A549 (cell line): ENCODE results near the gene TMEM163. TPM values are rescaled to one million over a fixed set of nuclear protein-coding genes. Genes with fewer than 3 reads are reported as not detected.

Experiments
- ATAC-seq, 2 experiments: fragments of 200-7000 bp in 1 of 2; fragments of >200 bp in 1 of 2; cut with Nextera tagmentation in 1 of 2; cut with Tn5 transposase in 1 of 2; 3 replicates each; pipeline versions ENCODE4 v1.8.0 to v1.9.1; 2018 to 2020; ENCODE audit warnings: mild to moderate bottlenecking in 1 of 2, moderate library complexity in 1 of 2
- CTCF ChIA-PET: fragments of 300-600 bp; sonication (Branson Sonifier 250); formaldehyde crosslinking; extraction: SDS; loops from one replicate; lab custom pipeline; 2021; ENCODE audit warnings: antibody characterized with exemption, inconsistent platforms; lab: Yijun Ruan, JAX
- POLR2A ChIA-PET: fragments of 350-600 bp; formaldehyde crosslinking; extraction: SDS; loops from one replicate; lab custom pipeline; 2021; ENCODE audit warnings: antibody characterized with exemption, inconsistent platforms; lab: Yijun Ruan, JAX
- DNase-seq, 2 experiments: peaks; one replicate each; pipeline versions ENCODE4 v3.0.0 to v3.0.0-alpha.2; 2011 to 2016; ENCODE audit warnings: low read depth in 1 of 2, low spot score in 1 of 2
- FAIRE-seq: peaks from 2 replicates; lab custom pipeline; 2011; peaks lifted over from hg19 to GRCh38; lab: Jason Lieb, UNC
- H3K27ac ChIP-seq, 2 experiments: fragments of >200 bp; sonication (Bioruptor Twin); formaldehyde crosslinking; 3 replicates each; pipeline ENCODE4 v1.5.1; 2016 to 2017
- H3K4me1 ChIP-seq: fragments of >200 bp; sonication (Bioruptor Twin); formaldehyde crosslinking; 3 replicates; pipeline ENCODE4 v1.6.1; 2016
- H3K4me2 ChIP-seq: fragments of >200 bp; sonication (Bioruptor Twin); formaldehyde crosslinking; 3 replicates; pipeline ENCODE4 v1.6.1; 2016
- H3K4me3 ChIP-seq: fragments of >200 bp; sonication (Bioruptor Twin); formaldehyde crosslinking; 3 replicates; pipeline ENCODE4 v1.5.1; 2016
- H3K9me3 ChIP-seq: fragments of >200 bp; sonication (Bioruptor Twin); formaldehyde crosslinking; 3 replicates; pipeline ENCODE4 v1.6.1; 2016
- BHLHE40 ChIP-seq: IDR thresholded peaks from 2 replicates; pipeline ENCODE4 v1.6.1; 2012; ENCODE audit warnings: low read depth, low read length, inconsistent platforms
- CBX2 ChIP-seq: fragments of 200-600 bp; sonication (generic); IDR thresholded peaks from 2 replicates; pipeline ENCODE4 v1.6.1; 2016; ENCODE audit warnings: low read depth, mild to moderate bottlenecking, borderline replicate concordance
- CHD4 ChIP-seq: fragments of 200-600 bp; sonication (generic); IDR thresholded peaks from 2 replicates; pipeline ENCODE4 v1.6.1; 2016; ENCODE audit warnings: antibody characterized with exemption, mild to moderate bottlenecking, borderline replicate concordance
- EHF ChIP-seq: fragments of 250-450 bp; sonication (Bioruptor Pico); IDR thresholded peaks from 2 replicates; pipeline ENCODE4 v1.5.0; 2020; ENCODE audit warnings: mild to moderate bottlenecking
- EP300 ChIP-seq, 2 experiments: fragments of >200 bp; sonication (Bioruptor Twin); formaldehyde crosslinking; IDR thresholded peaks; 2 replicates in 1 of 2; 3 replicates in 1 of 2; pipeline ENCODE4 v1.6.1; 2016 to 2017
- FOSB ChIP-seq: fragments of 250-450 bp; sonication (Bioruptor Pico); IDR thresholded peaks from 2 replicates; pipeline ENCODE4 v1.5.0; 2020; ENCODE audit warnings: mild to moderate bottlenecking, moderate library complexity
- FOSL2 ChIP-seq, 2 experiments: fragments of 450-650 bp in 1 of 2; fragments of >200 bp in 1 of 2; sonication (Bioruptor Twin) in 1 of 2; formaldehyde crosslinking; IDR thresholded peaks; 2 replicates each; pipeline versions ENCODE4 v1.5.0 to v1.6.1; 2016 to 2020; ENCODE audit warnings: mild to moderate bottlenecking in 1 of 2, moderate library complexity in 1 of 2
- FOXS1 ChIP-seq: fragments of 250-450 bp; sonication (Bioruptor Pico); IDR thresholded peaks from 2 replicates; pipeline ENCODE4 v1.5.0; 2020; ENCODE audit warnings: mild to moderate bottlenecking, moderate library complexity
- GATA3 ChIP-seq: IDR thresholded peaks from 2 replicates; pipeline ENCODE4 v1.6.1; 2012; ENCODE audit warnings: borderline replicate concordance
- HDAC2 ChIP-seq: fragments of 200-600 bp; sonication (generic); IDR thresholded peaks from 2 replicates; pipeline ENCODE4 v1.6.1; 2016
- HOXA7 ChIP-seq: fragments of 250-450 bp; sonication (Bioruptor Pico); IDR thresholded peaks from 2 replicates; pipeline ENCODE4 v1.5.0; 2020; ENCODE audit warnings: mild to moderate bottlenecking, moderate library complexity
- HOXB13 ChIP-seq: fragments of 250-450 bp; sonication (Bioruptor Pico); IDR thresholded peaks from 2 replicates; pipeline ENCODE4 v1.5.0; 2020; ENCODE audit warnings: low read depth, mild to moderate bottlenecking, moderate library complexity
- HOXB5 ChIP-seq: fragments of 250-450 bp; sonication (Bioruptor Pico); IDR thresholded peaks from 2 replicates; pipeline ENCODE4 v1.5.0; 2020; ENCODE audit warnings: mild to moderate bottlenecking, moderate library complexity
- KDM5A ChIP-seq: fragments of 200-600 bp; sonication (generic); IDR thresholded peaks from 2 replicates; pipeline ENCODE4 v1.6.1; 2016; ENCODE audit warnings: antibody characterized with exemption, mild to moderate bottlenecking
- MAFK ChIP-seq: fragments of 450-650 bp; IDR thresholded peaks from 2 replicates; pipeline ENCODE4 v1.6.1; 2014; ENCODE audit not compliant: partially characterized antibody
- MAZ ChIP-seq: fragments of 150-350 bp; IDR thresholded peaks from 2 replicates; pipeline ENCODE4 v1.6.1; 2014; ENCODE audit warnings: antibody characterized with exemption, low read depth, low read length, borderline replicate concordance
- NFE2L2 ChIP-seq: fragments of 150-350 bp; conservative IDR thresholded peaks from 2 replicates; pipeline ENCODE4 v1.6.1; 2014; ENCODE audit warnings: low read length
- NPAS2 ChIP-seq: fragments of 250-450 bp; sonication (Bioruptor Pico); IDR thresholded peaks from 2 replicates; pipeline ENCODE4 v1.8.0; 2022; ENCODE audit warnings: mild to moderate bottlenecking, moderate library complexity, borderline replicate concordance
- PHF8 ChIP-seq: fragments of 200-600 bp; sonication (generic); IDR thresholded peaks from 2 replicates; pipeline ENCODE4 v1.6.1; 2016; ENCODE audit warnings: low read depth, mild to moderate bottlenecking, antibody characterized with exemption, moderate library complexity, borderline replicate concordance
- POLR2AphosphoS2 ChIP-seq: conservative IDR thresholded peaks from 2 replicates; pipeline ENCODE4 v1.6.1; 2012; ENCODE audit warnings: low read length, improper control_type of control experiment, inconsistent platforms
- RARB ChIP-seq: fragments of 250-450 bp; sonication (Bioruptor Pico); IDR thresholded peaks from 2 replicates; pipeline ENCODE4 v1.8.0; 2021; ENCODE audit warnings: mild to moderate bottlenecking, moderate library complexity
- RCOR1 ChIP-seq: fragments of 150-350 bp; IDR thresholded peaks from 2 replicates; pipeline ENCODE4 v1.6.1; 2014; ENCODE audit warnings: antibody characterized with exemption, low read length, low read depth
- RFX5 ChIP-seq: fragments of 450-650 bp; IDR thresholded peaks from 2 replicates; pipeline ENCODE4 v1.7.1; 2014; ENCODE audit warnings: antibody characterized with exemption, mild to moderate bottlenecking, moderate library complexity
- RNF2 ChIP-seq: fragments of 200-600 bp; sonication (generic); IDR thresholded peaks from 2 replicates; pipeline ENCODE4 v1.6.1; 2016; ENCODE audit warnings: low read depth, mild to moderate bottlenecking, antibody characterized with exemption, moderate library complexity, borderline replicate concordance
- SREBF2 ChIP-seq: fragments of 450-650 bp; IDR thresholded peaks from 2 replicates; pipeline ENCODE4 v1.6.1; 2014; ENCODE audit warnings: mild to moderate bottlenecking, moderate library complexity
- WGBS: methylation state at CpG from one replicate; pipeline ENCODE4 v1.1.6; 2017; ENCODE audit errors: missing lambda C conversion rate; 5-methylcytosine and 5-hydroxymethylcytosine counted together
- polyA plus RNA-seq, 4 experiments: library from polyadenylated mRNA; depleted of rRNA in 3 of 4; stranded (reverse); fragments of >200 nt; fragmentation: RNase III in 1 of 4; extraction: RNeasy Plus Mini Kit Qiagen cat#74134 plus additional on column Dnase treatment in 1 of 4; gene quantifications; 2 replicates in 3 of 4; 3 replicates in 1 of 4; pipeline ENCODE4 v1.2.3, GENCODE V29; 2011 to 2017
- TF ChIP-seq, protein P1 (sequence below): fragments of 450-650 bp; IDR thresholded peaks from 2 replicates; pipeline ENCODE4 v1.6.1; 2014; ENCODE audit warnings: antibody characterized with exemption
- TF ChIP-seq, protein P2 (sequence below): IDR thresholded peaks from 2 replicates; pipeline ENCODE4 v1.6.1; 2012; ENCODE audit warnings: low read depth, borderline replicate concordance

The TMEM163 gene
- polyA plus RNA-seq, 2 of the 4 experiments (the other 2 are of a cell fraction) = not detected

DNA sequence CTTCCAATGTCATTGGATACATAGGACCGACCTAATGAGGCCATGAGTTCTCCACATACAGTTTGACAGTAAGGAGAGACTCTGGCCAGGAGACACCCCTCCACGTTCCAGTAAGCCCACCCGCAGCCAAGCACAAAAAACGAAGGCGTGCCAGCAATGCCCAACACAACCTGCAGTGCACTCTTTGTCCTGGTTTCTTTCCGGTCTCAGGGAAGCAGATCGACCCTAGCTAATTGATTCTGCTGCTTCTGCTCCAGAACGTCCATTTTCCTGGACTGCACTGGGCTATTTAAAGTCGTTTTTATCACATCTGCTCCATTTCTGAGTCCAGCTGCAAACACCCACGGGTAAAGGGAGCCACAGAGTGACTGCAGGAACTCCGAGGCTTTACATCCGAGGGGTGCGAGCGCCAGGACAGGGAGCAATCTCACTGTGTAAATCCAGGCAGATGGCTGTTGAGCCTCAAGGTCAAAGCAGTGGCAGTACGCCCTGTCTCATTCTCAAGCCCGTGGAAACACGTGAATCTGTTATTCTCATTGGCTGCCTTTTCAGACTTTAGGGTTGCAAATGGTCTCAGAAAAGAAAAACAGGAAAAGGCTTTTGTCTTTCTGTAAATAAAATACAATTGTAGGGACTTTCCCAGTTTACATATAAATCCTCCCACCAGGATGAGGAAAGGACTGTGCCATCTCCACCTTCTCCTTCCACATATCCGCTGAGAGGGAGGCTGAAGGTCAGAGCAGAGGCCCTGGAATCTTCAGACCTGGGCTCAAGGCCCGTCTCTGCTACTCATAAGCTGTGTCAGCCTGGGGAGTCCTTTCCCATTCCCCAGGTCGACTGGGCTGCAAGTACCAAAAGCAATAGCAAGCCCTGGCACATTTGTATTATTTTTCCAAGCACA lies 40.7 kb downstream of the TMEM163 start:
- H3K4me1 ChIP-seq = no peaks in the 10 kb centered on the region
- H3K4me2 ChIP-seq = no peak overlapping the region
- no peak overlapping the region for H3K27ac ChIP-seq
- ChIA-PET POLR2A (no interaction called here), CTCF (no interaction called here)
- DNase-seq (no peak), FAIRE-seq (no peak), ATAC-seq (no peak)
- no peak overlapping the region for H3K4me3 ChIP-seq
- no peaks in the 10 kb centered on the region for H3K9me3 ChIP-seq
- 50% methylated on average over 15 of the region's 20 CpGs for WGBS
- no peak for TF ChIP-seq FOSB (CRISPR knock-in tag)
- no peak for TF ChIP-seq RARB
- TF ChIP-seq MAFK = no peak
- no peak for TF ChIP-seq RFX5
- no peak for TF ChIP-seq CHD4
- TF ChIP-seq, protein P1, sequence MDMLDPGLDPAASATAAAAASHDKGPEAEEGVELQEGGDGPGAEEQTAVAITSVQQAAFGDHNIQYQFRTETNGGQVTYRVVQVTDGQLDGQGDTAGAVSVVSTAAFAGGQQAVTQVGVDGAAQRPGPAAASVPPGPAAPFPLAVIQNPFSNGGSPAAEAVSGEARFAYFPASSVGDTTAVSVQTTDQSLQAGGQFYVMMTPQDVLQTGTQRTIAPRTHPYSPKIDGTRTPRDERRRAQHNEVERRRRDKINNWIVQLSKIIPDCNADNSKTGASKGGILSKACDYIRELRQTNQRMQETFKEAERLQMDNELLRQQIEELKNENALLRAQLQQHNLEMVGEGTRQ = no peak
- TF ChIP-seq HOXB5 (CRISPR knock-in tag) = no peak
- no peak for TF ChIP-seq EHF (CRISPR knock-in tag)
- TF ChIP-seq EP300 (IDR thresholded peaks at IDR 0.05) = no peak
- no peak for TF ChIP-seq RNF2
- no peak for TF ChIP-seq PHF8
- TF ChIP-seq, protein P2, sequence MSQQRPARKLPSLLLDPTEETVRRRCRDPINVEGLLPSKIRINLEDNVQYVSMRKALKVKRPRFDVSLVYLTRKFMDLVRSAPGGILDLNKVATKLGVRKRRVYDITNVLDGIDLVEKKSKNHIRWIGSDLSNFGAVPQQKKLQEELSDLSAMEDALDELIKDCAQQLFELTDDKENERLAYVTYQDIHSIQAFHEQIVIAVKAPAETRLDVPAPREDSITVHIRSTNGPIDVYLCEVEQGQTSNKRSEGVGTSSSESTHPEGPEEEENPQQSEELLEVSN = no peak

DNA sequence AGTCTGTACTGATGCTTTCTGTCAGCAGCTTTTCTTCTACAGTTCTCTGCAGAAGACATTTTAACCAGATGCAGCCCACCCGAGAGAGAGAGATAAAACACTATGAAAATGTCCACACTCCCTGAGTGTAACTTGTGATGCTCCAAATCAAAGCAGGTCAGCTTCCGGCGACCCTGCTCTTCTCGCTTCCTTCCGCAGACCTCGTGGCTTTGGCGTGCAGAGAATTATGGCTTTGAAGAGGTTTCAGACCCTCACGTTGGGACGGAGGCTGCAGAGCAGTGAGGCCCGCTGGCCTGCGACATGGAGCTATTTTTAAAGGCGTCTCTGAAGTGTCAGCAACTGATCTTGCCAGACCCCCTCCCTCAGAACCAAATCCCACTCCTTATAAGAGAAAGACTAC lies 41.8 kb downstream of the TMEM163 start:
- Histone ChIP-seq H3K4me2 (no peak overlapping the region), H3K4me1 (no peaks in the 10 kb centered on the region), H3K4me3 (no peak overlapping the region), H3K27ac (no peak overlapping the region), H3K9me3 (no peaks in the 10 kb centered on the region)
- no peak for FAIRE-seq
- TF ChIP-seq NFE2L2 (no peak), RARB (no peak), HOXB13 (CRISPR knock-in tag) (no peak), EP300 (IDR thresholded peaks at IDR 0.05) (no peak), FOSL2 (IDR thresholded peaks at IDR 0.05) (no peak), FOSL2 (CRISPR knock-in tag; IDR thresholded peaks at IDR 0.05) (no peak)
- no peak for ATAC-seq
- POLR2A ChIA-PET = no interaction called here
- DNase-seq = no peak
- CTCF ChIA-PET = no interaction called here
- 67% methylated on average over 12 of the region's 12 CpGs for WGBS

DNA sequence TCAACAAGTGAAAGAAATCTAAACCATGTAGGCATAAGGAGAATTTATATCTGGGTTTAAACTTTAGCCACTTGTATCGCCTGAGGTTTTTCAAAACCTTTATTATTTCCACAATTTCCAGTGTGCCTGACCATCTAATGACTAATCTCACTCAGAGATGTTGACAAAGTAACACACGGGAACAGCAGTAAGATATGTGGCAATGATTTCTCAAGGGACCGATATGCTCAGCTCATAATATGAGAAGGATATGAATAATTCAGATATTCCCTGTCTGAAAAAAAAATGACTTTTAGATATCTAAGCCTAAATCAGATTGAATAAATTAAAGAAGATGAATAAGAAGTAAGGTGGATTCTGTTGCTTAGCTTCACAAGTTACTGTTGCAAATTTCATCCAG lies 43.5 kb downstream of the TMEM163 start:
- CTCF ChIA-PET = no interaction called here
- H3K27ac ChIP-seq = no peak overlapping the region
- ATAC-seq (no peak), DNase-seq (no peak), FAIRE-seq (no peak)
- TF ChIP-seq FOSB (CRISPR knock-in tag) (no peak), MAZ (no peak), HOXB13 (CRISPR knock-in tag) (no peak), CBX2 (no peak), KDM5A (no peak), HDAC2 (no peak), RCOR1 (no peak), SREBF2 (no peak), RNF2 (no peak), POLR2AphosphoS2 (no peak), GATA3 (no peak), NPAS2 (CRISPR knock-in tag) (no peak), PHF8 (no peak), HOXB5 (CRISPR knock-in tag) (no peak), HOXA7 (CRISPR knock-in tag) (no peak), FOXS1 (CRISPR knock-in tag) (no peak), BHLHE40 (no peak), RARB (no peak)
- TF ChIP-seq, protein P1 = no peak
- H3K4me2 ChIP-seq = no peak overlapping the region
- H3K4me1 ChIP-seq = no peaks in the 10 kb centered on the region
- WGBS = 58% methylated on average over 3 of the region's 3 CpGs
- no peak overlapping the region for H3K4me3 ChIP-seq
- POLR2A ChIA-PET = no interaction called here
- no peaks in the 10 kb centered on the region for H3K9me3 ChIP-seq
